ENCODE results near the gene POP4. TPM values are rescaled to one million over a fixed set of nuclear protein-coding genes. Genes with fewer than 3 reads are reported as not detected.

POP4 gene
- total and polyA plus RNA-seq, 2 of the 8 experiments (the other 6 are each of a cell fraction or from before 2014, with no cell fraction given) = 29.1 to 41.5 TPM

DNA sequence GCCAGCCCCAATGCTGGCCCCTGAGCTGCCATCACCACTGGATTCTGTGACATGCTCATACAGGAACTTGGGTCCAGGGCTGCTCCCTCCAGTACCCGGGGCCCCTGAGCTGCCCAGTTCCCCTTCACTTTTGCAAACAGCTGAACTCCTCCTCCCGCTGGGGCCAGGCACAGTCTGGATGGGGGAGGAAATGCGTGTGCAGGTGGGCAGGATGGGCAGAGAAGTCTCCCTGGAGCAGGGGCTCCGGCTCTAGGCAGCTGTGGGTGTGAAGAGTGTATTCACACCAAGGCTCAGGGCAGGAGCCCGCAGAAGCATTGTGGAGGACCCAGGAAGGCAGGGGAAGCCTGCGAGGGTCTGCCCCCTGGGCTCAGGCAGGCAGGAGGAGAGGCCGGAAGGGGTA is 12.4 kb downstream of the POP4 start (continued):
- no peak for TF ChIP-seq GABPA (IDR thresholded peaks at IDR 0.05; ENCODE audit: borderline replicate concordance, insufficient read depth, low read length)
- TF ChIP-seq MAFK (IDR thresholded peaks at IDR 0.05; ENCODE audit: low read depth, low read length) = no peak
- TF ChIP-seq CBX5 (IDR thresholded peaks at IDR 0.05; ENCODE audit: low read depth, low read length) = no peak
